Transverse colon (tissue), 4 donors: Measurements from ENCODE around the gene UNC5C.

Source experiments
- CTCF ChIP-seq, 5 experiments: fragments of 200-600 bp in 3 of 5; fragments of 450-650 bp in 2 of 5; sonication (generic) in 3 of 5; IDR thresholded peaks; 1 replicate in 2 of 5; 2 replicates in 3 of 5; pipeline ENCODE4 v1.5.1; 2016 to 2017; ENCODE audit warnings: antibody characterized with exemption in 5 of 5, inconsistent platforms in 3 of 5, mild to moderate bottlenecking in 2 of 5, moderate library complexity in 1 of 5
- POLR2AphosphoS5 ChIP-seq, 3 donors: sonication (generic); formaldehyde crosslinking; IDR thresholded peaks; one replicate each; pipeline ENCODE4 v1.6.1; 2016; ENCODE audit warnings: antibody characterized with exemption in 3 of 3

GRCh38 chr4:95556207-95556859, 7.6 kb upstream of the UNC5C start:
- no peak for TF ChIP-seq CTCF (IDR thresholded peaks at IDR 0.05)
- no peak for TF ChIP-seq POLR2AphosphoS5 (IDR thresholded peaks at IDR 0.05)
